GM19099 (cell line): ENCODE data around the gene ZNF595.

ENCODE experiments used
- POLR2A ChIP-seq: IDR thresholded peaks from 3 replicates; pipeline ENCODE4 v1.6.1; 2011; ENCODE audit warnings: low read depth; ENCODE audit not compliant: insufficient read length; ENCODE audit errors: extremely low read depth

The ZNF595 gene

DNA sequence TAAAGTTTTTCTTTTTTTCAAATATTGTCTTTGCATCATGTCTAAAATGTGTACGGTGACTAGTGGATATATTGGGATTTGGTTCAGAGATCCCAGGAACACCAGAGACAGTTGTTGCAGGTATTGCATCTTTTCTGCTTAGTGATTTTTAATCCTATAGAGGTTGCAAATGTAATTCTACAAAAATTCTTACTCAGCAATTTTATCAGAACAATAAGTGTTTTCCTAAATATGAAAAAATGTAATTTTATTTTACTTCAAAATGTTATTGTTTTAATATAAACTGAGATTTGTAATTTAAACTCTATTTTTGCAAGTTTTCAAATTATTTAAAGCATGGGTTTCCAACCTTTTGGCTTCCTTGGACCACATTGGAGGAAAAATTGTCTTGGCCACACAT lies 79.4 kb downstream of the ZNF595 start:
- TF ChIP-seq POLR2A, result no peak
